HEK293T (cell line): ENCODE results near the gene TENM3.

Experiments used
- CTCF ChIA-PET: fragments of 350-600 bp; formaldehyde crosslinking; extraction: SDS; loops from one replicate; lab custom pipeline; 2021; ENCODE audit warnings: antibody characterized with exemption, inconsistent platforms; lab: Yijun Ruan, JAX
- POLR2A ChIA-PET: fragments of 350-600 bp; formaldehyde crosslinking; extraction: SDS; loops from one replicate; lab custom pipeline; 2020; ENCODE audit warnings: antibody characterized with exemption, inconsistent platforms; lab: Yijun Ruan, JAX
- DNase-seq: peaks from one replicate; pipeline ENCODE4 v3.0.0; 2012; ENCODE audit warnings: mixed read lengths; ENCODE audit errors: extremely low spot score
- ARNT ChIP-seq: fragments of 450-650 bp; IDR thresholded peaks from 2 replicates; pipeline ENCODE4 v1.6.1; 2017; ENCODE audit warnings: mild to moderate bottlenecking
- BHLHE40 ChIP-seq: fragments of 450-650 bp; IDR thresholded peaks from 2 replicates; pipeline ENCODE4 v1.6.1; 2016; ENCODE audit warnings: mild to moderate bottlenecking, moderate library complexity, borderline replicate concordance
- CTBP1 ChIP-seq: fragments of 450-650 bp; IDR thresholded peaks from 2 replicates; pipeline ENCODE4 v1.6.1; 2016; ENCODE audit warnings: borderline replicate concordance
- ELF4 ChIP-seq: fragments of 450-650 bp; IDR thresholded peaks from 2 replicates; pipeline ENCODE4 v1.6.1; 2017; ENCODE audit warnings: antibody characterized with exemption
- FOXA1 ChIP-seq: fragments of 450-650 bp; IDR thresholded peaks from 2 replicates; pipeline ENCODE4 v1.6.1; 2016; ENCODE audit warnings: mild to moderate bottlenecking
- FOXK2 ChIP-seq: fragments of 450-650 bp; IDR thresholded peaks from 2 replicates; pipeline ENCODE4 v1.6.1; 2016; ENCODE audit warnings: mild to moderate bottlenecking
- FOXM1 ChIP-seq: fragments of 450-650 bp; IDR thresholded peaks from 2 replicates; pipeline ENCODE4 v1.6.1; 2017; ENCODE audit warnings: mild to moderate bottlenecking, borderline replicate concordance
- HDGF ChIP-seq: fragments of 450-650 bp; IDR thresholded peaks from 2 replicates; pipeline ENCODE4 v1.6.1; 2017; ENCODE audit warnings: antibody characterized with exemption, borderline replicate concordance
- L3MBTL2 ChIP-seq: fragments of 450-650 bp; conservative IDR thresholded peaks from 2 replicates; pipeline ENCODE4 v1.6.1; 2016; ENCODE audit warnings: mild to moderate bottlenecking
- LEF1 ChIP-seq: fragments of 450-650 bp; IDR thresholded peaks from 2 replicates; pipeline ENCODE4 v1.6.1; 2017; ENCODE audit warnings: mild to moderate bottlenecking, borderline replicate concordance
- NFRKB ChIP-seq: fragments of 450-650 bp; IDR thresholded peaks from 2 replicates; pipeline ENCODE4 v1.6.1; 2016; ENCODE audit warnings: mild to moderate bottlenecking, moderate library complexity
- SP1 ChIP-seq: fragments of 450-650 bp; IDR thresholded peaks from 2 replicates; pipeline ENCODE4 v1.6.1; 2017
- SUZ12 ChIP-seq: fragments of 450-650 bp; IDR thresholded peaks from 2 replicates; pipeline ENCODE4 v1.6.1; 2016; ENCODE audit warnings: mild to moderate bottlenecking
- TARDBP ChIP-seq: fragments of 450-650 bp; IDR thresholded peaks from 2 replicates; pipeline ENCODE4 v1.6.1; 2016
- ZNF384 ChIP-seq: fragments of 450-650 bp; IDR thresholded peaks from 2 replicates; pipeline ENCODE4 v1.6.1; 2016
- TF ChIP-seq, protein P1 (sequence below): fragments of 450-650 bp; IDR thresholded peaks from 2 replicates; pipeline ENCODE4 v1.6.1; 2016

TENM3 gene

DNA sequence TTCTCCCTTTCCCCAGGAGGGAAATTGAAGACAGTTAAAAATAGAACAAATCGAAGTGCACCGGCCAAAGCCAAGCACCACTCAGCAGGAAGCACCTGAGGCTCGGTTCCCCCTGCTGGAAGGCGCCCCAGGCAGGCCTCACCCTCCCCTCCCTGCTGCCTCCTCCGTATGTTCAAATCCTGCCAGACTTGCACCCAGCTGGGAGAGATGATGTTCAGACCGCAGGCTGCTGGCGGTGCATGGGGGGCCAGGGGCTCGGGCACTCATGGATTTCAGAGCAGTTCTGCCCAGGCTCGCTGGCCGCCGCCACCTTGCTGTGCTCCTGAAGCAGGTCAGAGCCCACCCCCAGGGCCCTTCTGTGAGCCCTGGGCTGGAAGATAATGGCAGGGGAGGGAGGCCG is 582.6 kb downstream of the TENM3 start:
- POLR2A ChIA-PET: no interaction called here
- no peak for TF ChIP-seq ARNT
- TF ChIP-seq FOXA1: no peak
- no peak for TF ChIP-seq FOXK2
- no peak for TF ChIP-seq L3MBTL2
- no peak for TF ChIP-seq CTBP1
- CTCF ChIA-PET: no interaction called here
- DNase-seq: no peak

- no peak for DNase-seq
- ChIA-PET CTCF (no interaction called here), POLR2A (no interaction called here)
- TF ChIP-seq FOXK2 (no peak), LEF1 (no peak), BHLHE40 (no peak), ZNF384 (no peak), FOXA1 (no peak), ARNT (no peak), ELF4 (no peak), L3MBTL2 (no peak), SP1 (no peak), CTBP1 (no peak), HDGF (no peak), TARDBP (no peak), SUZ12 (no peak), NFRKB (no peak), FOXM1 (no peak)
- TF ChIP-seq, protein P1, sequence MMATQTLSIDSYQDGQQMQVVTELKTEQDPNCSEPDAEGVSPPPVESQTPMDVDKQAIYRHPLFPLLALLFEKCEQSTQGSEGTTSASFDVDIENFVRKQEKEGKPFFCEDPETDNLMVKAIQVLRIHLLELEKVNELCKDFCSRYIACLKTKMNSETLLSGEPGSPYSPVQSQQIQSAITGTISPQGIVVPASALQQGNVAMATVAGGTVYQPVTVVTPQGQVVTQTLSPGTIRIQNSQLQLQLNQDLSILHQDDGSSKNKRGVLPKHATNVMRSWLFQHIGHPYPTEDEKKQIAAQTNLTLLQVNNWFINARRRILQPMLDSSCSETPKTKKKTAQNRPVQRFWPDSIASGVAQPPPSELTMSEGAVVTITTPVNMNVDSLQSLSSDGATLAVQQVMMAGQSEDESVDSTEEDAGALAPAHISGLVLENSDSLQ: no peak
These were observed 583.2 kb downstream of the TENM3 start for GRCh38 chr4:182826391-182826790.

- DNase-seq: no peak
- ChIA-PET CTCF (interaction anchor here (0.9 kb wide), 1 partner anchor 51 kb away, joined by 5 read pairs; no protein-coding TSS in a partner anchor), POLR2A (interaction anchor here (0.8 to 1.0 kb wide), 2 partner anchors 38 to 88 kb away, joined by 3 read pairs; no protein-coding TSS in a partner anchor)
- TF ChIP-seq CTBP1: no peak
- no peak for TF ChIP-seq ARNT
- no peak for TF ChIP-seq FOXM1
- no peak for TF ChIP-seq FOXA1
These were observed 584.0 kb downstream of the TENM3 start for GRCh38 chr4:182827166-182827565.

DNA sequence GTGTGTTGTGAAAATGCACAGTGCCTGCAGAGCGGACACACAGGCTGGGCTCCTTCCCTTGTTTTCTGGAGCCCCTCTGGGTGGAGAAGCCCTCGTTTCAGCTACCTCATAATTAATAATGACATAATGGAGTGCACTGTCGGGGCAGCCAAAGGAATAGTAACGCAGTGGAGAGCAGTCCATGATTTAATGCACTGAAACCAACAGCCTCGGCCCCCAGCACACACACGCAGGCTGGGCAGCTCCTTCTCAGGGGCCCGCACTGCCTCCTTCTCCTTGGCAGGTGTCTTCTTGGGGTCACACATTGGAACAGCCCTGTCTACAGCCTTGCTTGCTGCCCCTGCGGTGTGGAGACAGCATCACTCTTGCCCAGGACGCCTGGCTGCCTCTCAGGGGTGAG is 584.8 kb downstream of the TENM3 start:
- no peak for DNase-seq
- TF ChIP-seq NFRKB (no peak), LEF1 (no peak), ELF4 (no peak), ZNF384 (no peak), FOXK2 (no peak), FOXM1 (no peak), FOXA1 (no peak), CTBP1 (no peak), BHLHE40 (no peak), HDGF (no peak), L3MBTL2 (no peak), TARDBP (no peak)
- TF ChIP-seq, protein P1: no peak
- ChIA-PET CTCF (interaction anchor here (0.6 to 0.9 kb wide), 2 partner anchors 50 to 639 kb away, joined by 4 to 5 read pairs; no protein-coding TSS in a partner anchor), POLR2A (interaction anchor here (0.8 to 1.0 kb wide), 2 partner anchors 37 to 88 kb away, joined by 3 read pairs; no protein-coding TSS in a partner anchor)

DNA sequence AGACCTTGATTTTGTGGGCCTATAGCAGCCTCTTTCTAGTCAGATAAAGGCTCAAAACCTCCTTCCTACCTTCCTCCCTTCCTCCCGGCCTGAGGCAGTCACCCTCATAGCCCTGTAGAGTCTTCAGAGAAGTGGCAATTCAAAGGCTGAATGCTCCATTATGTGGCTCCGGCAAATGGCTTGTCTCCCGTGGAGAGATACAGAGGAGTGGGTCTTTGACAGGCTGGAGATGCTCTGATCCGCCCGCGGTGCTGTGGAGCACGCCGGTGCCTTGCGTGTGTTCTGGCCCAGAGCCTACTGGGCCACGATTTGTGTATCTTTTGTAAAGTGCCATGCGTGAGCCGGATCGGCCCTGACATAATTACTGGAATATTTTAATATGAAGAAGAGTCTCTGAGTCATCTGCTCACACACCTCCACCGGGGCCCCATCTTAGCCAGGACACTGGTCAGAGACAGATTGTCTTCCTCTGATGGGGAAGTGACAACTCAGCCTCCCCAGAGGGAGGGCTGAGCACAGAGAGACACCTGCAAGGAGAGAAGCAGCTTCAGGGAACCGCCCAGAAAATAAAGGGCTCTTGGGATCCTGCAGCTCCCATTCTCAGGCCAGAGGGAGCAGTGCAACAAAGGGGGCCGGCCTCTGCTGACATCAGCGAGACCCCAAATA is 585.3 kb downstream of the TENM3 start:
- TF ChIP-seq ARNT: no peak
- TF ChIP-seq FOXA1: no peak
- no peak for TF ChIP-seq FOXM1
- no peak for TF ChIP-seq FOXK2
- TF ChIP-seq L3MBTL2: no peak
- TF ChIP-seq BHLHE40: no peak
- no peak for TF ChIP-seq CTBP1
- TF ChIP-seq ELF4: no peak
- no peak for TF ChIP-seq HDGF
- no peak for TF ChIP-seq TARDBP
- TF ChIP-seq NFRKB: no peak
- TF ChIP-seq SUZ12: no peak
- ChIA-PET POLR2A (interaction anchor here (1.0 kb wide), 1 partner anchor 37 kb away, joined by 3 read pairs; no protein-coding TSS in a partner anchor), CTCF (interaction anchor here (0.6 kb wide), 1 partner anchor 640 kb away, joined by 4 read pairs; no protein-coding TSS in a partner anchor)

DNA sequence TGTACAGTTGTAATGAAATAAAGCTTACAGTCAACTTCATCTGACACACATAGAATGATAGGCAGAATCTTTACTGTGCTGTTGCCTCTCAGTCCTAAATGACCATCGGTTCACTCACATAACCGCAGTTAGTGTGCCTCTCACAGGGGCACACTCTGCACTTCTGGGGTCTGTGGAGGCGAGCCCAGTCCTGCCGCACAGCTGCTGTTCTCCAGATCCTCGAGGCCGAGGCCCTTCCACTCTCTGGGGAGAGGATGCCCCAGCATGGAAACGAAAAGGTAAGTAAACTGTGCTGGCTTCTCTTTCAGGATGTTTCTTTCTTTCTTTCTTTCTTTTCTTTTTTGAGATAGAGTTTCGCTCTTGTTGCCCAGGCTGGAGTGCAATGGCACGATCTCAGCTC is 586.0 kb downstream of the TENM3 start:
- no peak for TF ChIP-seq NFRKB
- TF ChIP-seq FOXK2: no peak
- no peak for TF ChIP-seq FOXA1
- no peak for TF ChIP-seq BHLHE40
- TF ChIP-seq SUZ12: no peak
- TF ChIP-seq ZNF384: no peak
- TF ChIP-seq LEF1: no peak
- TF ChIP-seq FOXM1: no peak
- no peak for TF ChIP-seq SP1
- no peak for TF ChIP-seq ELF4
- TF ChIP-seq, protein P1: no peak
- TF ChIP-seq L3MBTL2: no peak
- TF ChIP-seq CTBP1: no peak
- no peak for TF ChIP-seq TARDBP
- TF ChIP-seq ARNT: no peak
- TF ChIP-seq HDGF: no peak
- CTCF ChIA-PET: no interaction called here
- POLR2A ChIA-PET: no interaction called here
- DNase-seq: no peak

More for the DNA sequence above, 585.3 kb downstream of the TENM3 start:
- no peak for DNase-seq
